ENCODE results near the gene SIX3. TPM values are rescaled to one million over a fixed set of nuclear protein-coding genes. Genes with fewer than 3 reads are reported as not detected.

SIX3 gene
- total RNA-seq, 2 experiments from 2014 or later: not detected

DNA sequence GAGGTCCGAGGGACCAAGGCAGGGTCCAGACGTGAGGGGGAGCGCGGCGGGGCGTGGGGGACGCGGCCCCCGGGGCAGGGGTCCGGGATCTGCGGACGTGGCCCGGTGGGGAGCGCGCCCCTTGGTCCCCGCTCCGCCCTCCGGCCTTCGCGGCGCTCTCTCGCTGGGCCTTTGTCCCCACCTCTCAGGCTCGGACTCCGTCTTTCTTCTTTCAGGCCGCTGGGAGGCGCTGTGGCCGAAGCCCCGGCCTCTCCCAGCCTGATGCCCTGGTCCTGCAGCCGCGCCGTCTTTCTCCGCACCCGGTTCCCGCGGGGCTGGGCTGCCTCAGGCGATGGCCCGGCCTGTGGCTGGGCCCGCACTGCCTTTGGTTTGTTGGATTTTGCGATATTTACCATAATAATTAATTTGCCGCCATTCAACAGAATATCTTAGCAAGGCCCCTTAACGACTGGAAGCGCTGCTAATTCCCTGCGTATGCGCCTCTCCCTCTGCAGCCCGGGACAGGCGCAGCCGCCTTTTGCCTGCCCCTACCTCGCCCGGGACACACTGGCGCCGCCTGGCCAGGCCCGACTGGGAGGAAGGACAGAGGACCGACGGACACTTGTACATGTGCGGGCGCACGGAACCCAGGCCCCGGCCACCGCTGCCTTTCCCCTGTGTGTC is 10.8 kb downstream of the SIX3 start:
- peak; percentile 71 for ATAC-seq
- CTCF ChIA-PET: interaction anchor here (0.6 to 8.3 kb wide), 6 partner anchors 18 to 560 kb away, joined by 3 to 100 read pairs (median 4); partner anchors contain the start of gene SIX2
- intact Hi-C loops (cut with micrococcal nuclease): loop anchor here (10.0 kb wide), 3 partner anchors 387 to 907 kb away; no protein-coding TSS in a partner anchor
- H3K4me3 Mint-ChIP-seq: peak overlapping the region; percentile 40
- TF ChIP-seq, protein P1, sequence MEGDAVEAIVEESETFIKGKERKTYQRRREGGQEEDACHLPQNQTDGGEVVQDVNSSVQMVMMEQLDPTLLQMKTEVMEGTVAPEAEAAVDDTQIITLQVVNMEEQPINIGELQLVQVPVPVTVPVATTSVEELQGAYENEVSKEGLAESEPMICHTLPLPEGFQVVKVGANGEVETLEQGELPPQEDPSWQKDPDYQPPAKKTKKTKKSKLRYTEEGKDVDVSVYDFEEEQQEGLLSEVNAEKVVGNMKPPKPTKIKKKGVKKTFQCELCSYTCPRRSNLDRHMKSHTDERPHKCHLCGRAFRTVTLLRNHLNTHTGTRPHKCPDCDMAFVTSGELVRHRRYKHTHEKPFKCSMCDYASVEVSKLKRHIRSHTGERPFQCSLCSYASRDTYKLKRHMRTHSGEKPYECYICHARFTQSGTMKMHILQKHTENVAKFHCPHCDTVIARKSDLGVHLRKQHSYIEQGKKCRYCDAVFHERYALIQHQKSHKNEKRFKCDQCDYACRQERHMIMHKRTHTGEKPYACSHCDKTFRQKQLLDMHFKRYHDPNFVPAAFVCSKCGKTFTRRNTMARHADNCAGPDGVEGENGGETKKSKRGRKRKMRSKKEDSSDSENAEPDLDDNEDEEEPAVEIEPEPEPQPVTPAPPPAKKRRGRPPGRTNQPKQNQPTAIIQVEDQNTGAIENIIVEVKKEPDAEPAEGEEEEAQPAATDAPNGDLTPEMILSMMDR (IDR thresholded peaks at IDR 0.05): peak; percentile 89
- peak; percentile 51 for DNase-seq
- POLR2A ChIA-PET: no interaction called here
- H3K9me3 Mint-ChIP-seq: no peaks in the 10 kb centered on the region
- H3K4me1 Mint-ChIP-seq (ENCODE audit: low read depth): peaks cover 21% of the 10 kb centered on the region
- no peaks in the 10 kb centered on the region for H3K36me3 Mint-ChIP-seq (ENCODE audit: low read depth)
- H3K27me3 Mint-ChIP-seq: peaks cover 73% of the 10 kb centered on the region
- H3K27ac Mint-ChIP-seq: no peak overlapping the region

- Mint-ChIP-seq H3K27me3 (peaks cover 69% of the 10 kb centered on the region), H3K27ac (no peak overlapping the region), H3K4me1 (ENCODE audit: low read depth) (peaks cover 21% of the 10 kb centered on the region), H3K36me3 (ENCODE audit: low read depth) (no peaks in the 10 kb centered on the region), H3K9me3 (no peaks in the 10 kb centered on the region), H3K4me3 (peak overlapping the region; percentile 40)
- TF ChIP-seq, protein P1 (IDR thresholded peaks at IDR 0.05): no peak
- DNase-seq: no peak
- ChIA-PET POLR2A (no interaction called here), CTCF (interaction anchor here (0.6 to 8.3 kb wide), 5 partner anchors 18 to 560 kb away, joined by 3 to 100 read pairs (median 3); partner anchors contain the start of gene SIX2)
- no peak for ATAC-seq
- intact Hi-C loops (cut with micrococcal nuclease): loop anchor here (10.0 kb wide), 3 partner anchors 388 to 908 kb away; no protein-coding TSS in a partner anchor
These were observed 11.4 kb downstream of the SIX3 start for GRCh38 chr2:44952806-44953498.

GRCh38 chr2:44953499-44953883 is 12.0 kb downstream of the SIX3 start:
- ChIA-PET CTCF (interaction anchor here (0.9 to 8.3 kb wide), 5 partner anchors 40 to 561 kb away, joined by 3 to 100 read pairs (median 3); partner anchors contain the start of gene SIX2), POLR2A (no interaction called here)
- DNase-seq: no peak
- Mint-ChIP-seq H3K4me3 (no peak overlapping the region), H3K4me1 (ENCODE audit: low read depth) (peaks cover 21% of the 10 kb centered on the region), H3K27me3 (peaks cover 65% of the 10 kb centered on the region), H3K27ac (no peak overlapping the region), H3K9me3 (no peaks in the 10 kb centered on the region), H3K36me3 (ENCODE audit: low read depth) (no peaks in the 10 kb centered on the region)
- intact Hi-C loops (cut with micrococcal nuclease): loop anchor here (10.0 kb wide), 3 partner anchors 389 to 909 kb away; no protein-coding TSS in a partner anchor
- no peak for ATAC-seq
- TF ChIP-seq, protein P1 (IDR thresholded peaks at IDR 0.05): no peak

GRCh38 chr2:44954447-44954888 is 13.0 kb downstream of the SIX3 start:
- H3K36me3 Mint-ChIP-seq (ENCODE audit: low read depth): no peaks in the 10 kb centered on the region
- intact Hi-C loops (cut with micrococcal nuclease): loop anchor here (10.0 kb wide), 3 partner anchors 390 to 910 kb away; no protein-coding TSS in a partner anchor
- H3K9me3 Mint-ChIP-seq: no peaks in the 10 kb centered on the region
- TF ChIP-seq, protein P1 (IDR thresholded peaks at IDR 0.05): no peak
- H3K4me1 Mint-ChIP-seq (ENCODE audit: low read depth): peaks cover 17% of the 10 kb centered on the region
- H3K27ac Mint-ChIP-seq: no peak overlapping the region
- H3K27me3 Mint-ChIP-seq: peaks cover 55% of the 10 kb centered on the region
- ATAC-seq (no peak), DNase-seq (no peak)
- H3K4me3 Mint-ChIP-seq: no peak overlapping the region
- CTCF ChIA-PET: interaction anchor here (0.7 to 8.3 kb wide), 21 partner anchors 11 to 611 kb away, joined by 3 to 100 read pairs (median 4); no protein-coding TSS in a partner anchor
- POLR2A ChIA-PET: no interaction called here
